Activated CD4-positive, alpha-beta T cell treated with anti-CD3 and anti-CD28 coated beads, Interleukin-2, amount 50 U/mL, for 4 hours (primary cell): Measurements from ENCODE around the gene C20orf96.
A peak's percentile ranks its signal among the peaks of the same experiment; 100 is the strongest.

Source experiments
- DNase-seq, 2 experiments: peaks; one replicate each; pipeline ENCODE4 v3.0.0-alpha.2; 2020

Gene C20orf96

DNA sequence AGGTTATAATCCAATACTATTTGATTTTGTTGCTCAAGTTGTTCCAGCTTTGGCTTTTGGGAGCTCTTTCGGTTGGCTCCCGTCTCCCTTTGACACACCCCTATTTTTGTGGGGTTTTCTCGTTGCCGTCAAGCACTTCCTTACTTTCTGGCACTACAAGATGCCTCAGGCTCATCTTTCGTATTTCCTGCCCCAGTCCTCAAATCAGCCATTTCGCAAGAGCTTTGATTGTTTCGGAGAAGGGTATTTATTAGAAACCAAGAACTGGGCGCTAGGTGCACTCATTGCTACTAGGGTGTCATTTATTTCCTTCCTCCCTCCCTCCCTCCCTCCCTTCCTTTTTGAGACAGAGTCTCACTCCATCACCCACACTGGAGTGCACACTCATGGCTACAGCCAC, 21.5 kb upstream of the C20orf96 start:
- no peak for DNase-seq

DNA sequence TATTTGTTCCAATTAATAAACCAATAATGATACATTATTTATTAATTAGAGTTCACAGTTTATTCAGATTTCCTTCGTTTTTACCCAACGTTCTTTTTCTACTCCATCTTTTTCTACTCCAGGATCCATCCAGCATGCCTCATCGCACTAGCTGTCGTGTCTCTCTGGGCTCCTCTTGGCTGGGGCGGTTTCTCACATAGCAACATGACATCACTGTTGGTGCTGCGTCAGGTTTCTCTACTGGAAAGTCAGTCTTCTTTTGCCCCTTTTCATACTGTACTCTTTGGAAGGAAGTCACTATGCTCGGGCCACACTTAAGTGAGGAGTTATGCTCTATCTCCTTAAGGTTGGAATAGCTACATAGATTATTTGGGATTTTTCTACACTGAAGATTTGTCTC, 21.1 kb upstream of the C20orf96 start:
- no peak for DNase-seq

DNA sequence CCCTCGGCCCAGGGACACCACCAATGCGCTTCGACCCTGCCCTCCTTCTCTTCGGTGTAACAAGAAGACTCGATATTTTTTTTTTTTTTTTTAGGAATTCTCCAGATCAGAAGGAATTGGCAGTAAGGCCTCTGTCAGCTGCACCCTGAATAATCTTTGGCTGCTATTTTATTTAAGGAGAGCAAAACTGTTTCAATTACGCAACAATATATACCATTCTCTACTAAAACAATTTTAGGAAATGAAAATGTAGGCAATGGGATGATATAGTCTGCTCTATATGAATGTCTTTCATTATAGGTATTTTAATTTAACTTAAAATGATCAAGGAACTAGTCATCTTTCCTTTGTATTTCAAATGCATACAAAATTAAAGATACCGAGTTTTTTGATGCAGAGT, 20.1 kb upstream of the C20orf96 start:
- DNase-seq: no peak

DNA sequence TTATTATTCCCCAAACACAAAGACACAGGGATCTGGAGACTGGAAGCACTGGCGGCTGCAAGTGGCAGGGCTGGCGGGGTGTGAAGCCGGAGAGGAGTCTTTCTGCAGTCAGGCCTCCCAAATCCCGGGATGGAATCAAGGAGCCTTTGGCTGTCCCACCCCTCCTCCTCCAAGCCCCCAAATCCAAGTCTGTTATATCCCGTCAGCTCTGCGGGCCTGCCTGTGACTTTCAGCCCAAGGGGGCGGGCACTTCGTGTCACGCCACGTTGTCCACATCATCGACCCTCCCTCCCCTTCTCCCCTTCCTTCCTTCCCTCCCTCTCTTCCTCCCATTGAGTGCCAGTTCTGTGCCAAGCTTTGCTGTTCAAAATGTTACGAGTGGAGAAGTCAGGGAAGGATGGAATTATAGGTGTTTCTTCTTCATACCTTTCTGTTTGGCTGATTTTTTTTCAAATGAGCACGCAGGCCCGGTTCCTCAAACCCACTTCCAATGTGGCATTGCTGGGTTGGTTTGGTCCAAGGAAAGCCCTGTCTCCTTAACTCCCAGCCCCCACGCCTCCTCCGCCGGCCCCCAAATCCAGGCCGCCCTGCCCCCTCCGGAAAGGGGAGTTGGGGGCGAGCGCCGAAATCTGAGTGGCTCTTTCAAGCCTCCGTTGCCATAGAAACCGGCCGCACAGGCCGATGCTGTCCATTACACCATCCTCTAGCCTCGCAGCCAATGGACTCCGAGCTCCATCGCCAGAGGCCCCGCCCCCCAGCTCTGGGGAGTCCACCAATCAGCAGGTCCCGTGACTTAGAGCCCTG, 19.5 kb upstream of the C20orf96 start:
- DNase-seq: peak; percentile 59 to 60

DNA sequence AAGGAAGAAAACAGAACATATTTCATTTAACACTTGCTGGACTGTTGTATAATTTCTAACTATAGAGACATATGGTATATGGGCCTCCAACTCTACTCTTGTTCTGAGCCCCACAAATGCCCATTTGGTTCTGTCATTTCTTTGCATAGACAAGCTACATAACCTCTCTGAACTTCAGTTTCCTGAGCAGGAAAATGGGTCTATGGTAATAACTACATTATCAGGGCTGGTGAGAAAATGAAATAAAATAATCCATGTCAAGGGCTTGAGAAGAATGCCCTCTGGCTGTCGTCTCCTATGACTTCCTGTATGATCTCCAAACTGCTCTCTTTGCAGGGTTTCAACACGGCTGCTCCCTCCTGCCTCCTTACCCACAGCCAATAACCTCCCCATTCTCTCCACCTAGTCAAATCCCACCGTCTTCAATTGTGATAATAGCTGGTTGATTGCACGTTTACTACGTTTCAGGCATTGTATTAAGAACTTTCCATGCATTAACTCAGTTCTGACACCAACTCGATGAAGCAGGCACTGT, 18.8 kb upstream of the C20orf96 start:
- no peak for DNase-seq

DNA sequence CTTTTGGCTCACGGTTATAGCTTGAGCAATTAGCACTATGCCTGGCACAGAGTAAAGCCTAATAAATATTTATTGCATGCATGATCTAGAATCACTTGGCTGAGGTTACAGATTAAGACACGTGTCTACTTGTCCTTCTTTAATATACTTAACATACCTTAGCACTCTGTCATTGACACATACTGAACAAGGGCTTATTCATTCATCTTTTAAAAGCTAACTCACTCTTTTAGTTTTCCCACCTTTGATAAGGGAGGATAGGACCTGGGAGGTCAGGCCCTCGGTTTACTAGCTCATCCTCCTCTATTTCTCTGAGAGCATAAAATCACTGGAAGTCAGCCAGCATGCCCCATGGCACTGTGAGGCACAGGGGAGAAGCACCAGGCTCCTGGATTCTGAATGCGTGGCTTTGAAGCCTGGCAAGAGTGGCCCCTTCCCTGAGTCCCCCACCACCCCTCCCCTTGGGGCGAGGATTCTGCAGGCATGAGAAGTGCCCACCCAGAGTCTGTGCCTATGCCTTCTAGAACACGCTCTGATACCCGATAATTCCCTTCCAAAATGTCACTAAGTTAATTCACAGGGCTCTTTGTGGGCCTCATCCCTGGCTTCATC, 18.0 kb upstream of the C20orf96 start:
- no peak for DNase-seq

DNA sequence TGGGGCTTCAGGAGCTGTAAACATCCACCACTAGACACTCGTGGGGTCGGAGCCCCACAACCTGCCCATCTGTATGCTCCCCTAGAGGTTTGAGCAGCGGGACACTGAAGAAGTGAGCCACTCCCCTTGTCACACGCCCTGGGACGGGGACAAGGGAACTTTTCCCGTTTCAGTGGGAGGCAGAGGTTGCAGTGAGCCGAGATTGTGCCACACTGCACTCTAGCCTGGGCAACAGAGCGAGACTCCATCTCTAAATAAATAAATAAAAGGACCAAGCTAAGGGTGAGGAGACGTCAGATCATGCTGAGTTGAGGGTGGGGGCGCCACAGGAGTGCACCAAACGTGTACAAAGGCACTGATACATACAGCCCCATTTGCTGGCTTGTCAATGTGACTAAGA, 15.2 kb upstream of the C20orf96 start:
- no peak for DNase-seq

DNA sequence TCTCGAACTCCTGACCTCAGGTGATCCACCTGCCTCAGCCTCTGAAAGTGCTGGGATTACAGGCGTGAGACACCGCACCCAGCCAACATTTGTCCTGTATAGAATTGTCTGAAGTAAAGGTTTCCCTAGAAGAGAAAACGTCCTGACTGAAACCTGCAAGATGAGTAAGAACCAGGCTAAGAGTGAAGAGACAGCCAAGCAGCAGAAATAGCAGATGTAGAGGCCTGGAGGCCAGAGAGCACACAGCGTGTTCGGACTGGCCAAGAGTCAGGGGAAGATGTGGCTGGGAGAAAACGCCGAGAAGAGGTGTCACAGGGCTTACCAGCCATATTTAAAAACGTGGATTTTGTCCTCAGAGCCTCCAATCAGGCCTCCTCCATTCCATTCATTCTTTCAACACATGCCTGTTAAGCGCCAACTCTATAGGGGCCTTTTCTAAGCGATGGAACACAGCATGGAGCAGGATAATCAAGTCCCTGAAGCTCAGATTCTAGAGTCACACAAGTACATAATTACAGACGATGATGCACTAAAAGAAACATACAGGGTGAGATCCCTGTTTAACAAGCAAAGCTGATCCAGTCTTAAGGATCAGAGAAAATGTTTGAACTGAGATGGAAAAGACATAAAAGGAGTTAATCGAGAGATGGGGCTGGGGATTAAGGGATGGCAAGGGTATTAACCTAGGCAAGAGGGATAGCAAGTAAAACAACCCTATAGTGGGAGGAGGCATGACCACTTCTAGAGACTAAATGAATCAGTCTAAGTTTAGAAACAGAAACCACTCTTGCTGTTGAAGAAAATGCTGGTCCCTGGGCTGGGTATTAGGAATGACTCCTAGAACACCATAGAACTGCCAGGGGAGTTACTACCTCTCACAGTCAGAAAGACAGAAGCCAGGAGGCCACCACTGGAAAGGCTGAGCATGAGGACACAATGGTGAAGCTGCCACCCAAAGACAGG, 11.6 kb upstream of the C20orf96 start:
- DNase-seq: no peak

DNA sequence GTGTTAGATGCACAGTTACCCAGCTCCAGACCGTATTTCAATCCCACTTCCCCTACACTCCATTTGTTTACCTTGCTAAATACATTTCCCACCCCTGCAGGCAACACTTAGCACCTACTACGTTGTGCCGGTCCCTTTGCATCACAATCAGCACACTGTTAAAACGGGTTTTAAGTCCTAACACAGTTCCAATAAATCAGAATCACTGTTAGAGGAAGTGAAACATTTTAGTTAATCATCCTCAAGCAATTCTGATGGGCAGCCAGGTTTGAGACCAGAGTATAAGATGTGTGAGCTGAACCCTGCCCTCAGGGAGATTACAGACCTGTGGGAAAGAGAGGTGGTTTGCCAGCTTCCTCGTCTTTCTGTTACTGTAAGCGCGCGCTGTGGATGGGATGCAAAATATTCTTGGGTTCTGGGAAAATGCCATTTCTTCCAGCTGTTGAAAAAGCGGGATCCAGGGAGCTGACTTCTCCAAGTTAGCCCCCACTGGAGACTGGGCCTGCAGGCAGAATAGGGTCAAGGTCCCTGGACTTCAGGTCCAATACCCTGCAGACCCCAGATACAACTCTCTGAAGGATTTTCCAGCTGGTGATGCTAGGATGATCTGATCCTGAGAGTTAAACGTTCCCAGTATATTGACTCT, 9.9 kb upstream of the C20orf96 start:
- no peak for DNase-seq

DNA sequence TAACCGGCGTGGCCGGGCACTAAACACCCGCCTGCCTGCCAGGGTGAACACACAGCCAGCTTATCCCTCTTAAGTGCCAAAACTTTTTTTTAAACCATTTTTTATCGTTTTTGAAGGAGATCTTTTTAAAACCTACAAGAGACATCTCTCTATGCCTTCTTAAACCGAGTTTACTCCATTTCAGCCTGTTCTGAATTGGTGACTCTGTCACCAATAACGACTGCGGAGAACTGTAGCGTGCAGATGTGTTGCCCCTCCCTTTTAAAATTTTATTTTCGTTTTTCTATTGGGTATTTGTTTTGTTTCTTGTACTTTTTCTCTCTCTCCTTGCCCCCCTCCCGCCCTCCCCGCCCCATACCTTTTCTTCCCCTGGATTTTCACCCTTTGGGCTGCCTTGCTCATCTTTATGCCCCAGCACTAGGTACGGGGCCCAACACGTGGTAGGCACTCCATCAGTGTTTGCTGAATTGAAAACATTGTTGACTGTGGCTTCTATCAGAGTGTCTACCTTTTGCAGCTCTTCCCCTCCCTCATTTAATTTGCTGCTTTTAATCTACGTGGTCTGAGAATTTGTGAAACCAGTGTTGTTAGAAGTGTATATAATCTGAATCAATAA, 8.3 kb upstream of the C20orf96 start:
- no peak for DNase-seq

DNA sequence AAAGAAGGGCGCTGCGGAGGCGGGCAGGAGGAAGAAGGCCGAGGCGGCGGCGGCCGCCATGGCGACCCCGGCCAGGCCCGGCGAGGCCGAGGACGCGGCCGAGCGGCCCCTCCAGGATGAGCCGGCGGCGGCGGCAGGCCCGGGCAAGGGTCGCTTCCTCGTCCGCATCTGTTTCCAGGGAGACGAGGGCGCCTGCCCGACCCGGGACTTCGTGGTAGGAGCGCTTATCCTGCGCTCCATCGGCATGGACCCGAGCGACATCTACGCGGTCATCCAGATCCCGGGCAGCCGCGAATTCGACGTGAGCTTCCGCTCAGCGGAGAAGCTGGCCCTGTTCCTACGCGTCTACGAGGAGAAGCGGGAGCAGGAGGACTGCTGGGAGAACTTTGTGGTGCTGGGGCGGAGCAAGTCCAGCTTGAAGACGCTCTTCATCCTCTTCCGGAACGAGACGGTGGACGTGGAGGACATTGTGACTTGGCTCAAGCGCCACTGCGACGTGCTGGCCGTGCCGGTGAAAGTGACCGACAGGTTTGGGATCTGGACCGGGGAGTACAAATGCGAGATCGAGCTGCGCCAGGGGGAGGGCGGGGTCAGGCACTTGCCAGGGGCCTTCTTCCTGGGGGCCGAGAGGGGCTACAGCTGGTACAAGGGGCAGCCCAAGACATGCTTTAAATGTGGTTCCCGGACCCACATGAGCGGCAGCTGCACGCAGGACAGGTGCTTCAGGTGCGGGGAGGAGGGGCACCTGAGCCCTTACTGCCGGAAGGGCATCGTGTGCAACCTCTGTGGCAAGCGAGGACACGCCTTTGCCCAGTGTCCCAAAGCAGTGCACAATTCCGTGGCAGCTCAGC, 7.6 kb upstream of the C20orf96 start:
- peak; percentile 5 to 19 for DNase-seq

DNA sequence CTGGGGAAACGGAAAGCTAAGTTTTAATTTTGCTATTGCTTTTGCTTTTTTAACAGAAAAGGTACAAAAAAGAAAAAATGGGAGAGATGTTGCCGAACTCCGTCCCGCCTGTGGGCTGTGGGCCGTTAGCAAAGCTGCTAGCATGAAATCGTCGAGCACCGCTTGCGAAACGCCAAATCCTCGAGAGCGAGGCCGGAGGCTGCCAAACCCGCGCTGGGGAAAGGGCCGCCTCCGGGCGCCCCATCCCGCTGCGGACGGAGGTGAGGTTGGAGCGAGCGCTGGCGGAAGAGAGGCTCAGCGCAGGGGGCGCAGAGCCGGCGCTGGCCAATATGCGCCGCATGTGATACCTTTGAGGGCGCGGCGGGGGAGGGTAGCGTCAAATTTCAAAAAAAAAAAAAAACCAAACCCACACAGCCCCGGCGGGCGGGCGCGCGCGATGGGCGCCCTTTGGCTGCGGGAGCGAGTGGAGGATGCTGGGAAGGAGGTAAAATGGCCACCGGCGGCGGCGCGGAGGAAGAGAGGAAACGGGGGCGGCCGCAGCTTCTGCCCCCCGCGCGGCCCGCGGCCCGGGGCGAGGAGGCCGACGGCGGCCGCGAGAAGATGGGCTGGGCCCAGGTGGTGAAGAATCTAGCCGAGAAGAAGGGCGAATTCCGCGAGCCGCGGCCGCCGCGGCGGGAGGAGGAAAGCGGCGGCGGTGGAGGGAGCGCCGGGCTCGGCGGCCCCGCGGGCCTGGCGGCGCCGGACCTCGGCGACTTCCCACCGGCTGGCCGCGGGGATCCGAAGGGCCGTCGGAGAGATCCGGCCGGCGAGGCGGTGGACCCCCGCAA, 6.8 kb upstream of the C20orf96 start, which contains the start of gene ZCCHC3:
TSS of gene ZCCHC3 (plus strand) at position 473 of the 827 bp plus-strand sequence. CDS start at position 490, 17 bp downstream.
- peak; percentile 78 to 82 for DNase-seq

DNA sequence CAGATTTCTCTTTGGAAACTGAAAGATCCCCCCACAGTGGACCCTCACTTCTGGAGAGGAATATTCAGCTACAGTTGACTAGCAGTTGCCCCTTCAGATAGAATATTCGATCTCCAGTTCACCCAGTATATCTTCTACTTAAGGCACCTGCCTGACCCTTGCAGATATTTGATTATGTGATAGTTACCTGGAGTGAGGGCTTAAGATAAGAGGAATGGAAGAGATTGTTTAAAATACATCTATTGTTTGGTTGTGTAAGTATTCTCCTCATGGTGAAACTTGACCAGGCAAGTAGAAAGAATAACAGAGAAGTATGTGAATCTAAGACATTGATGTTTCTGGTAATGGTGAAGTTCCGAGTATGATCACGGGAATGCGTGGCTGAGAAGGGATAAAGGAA, 5.3 kb upstream of the C20orf96 start:
- DNase-seq: no peak

DNA sequence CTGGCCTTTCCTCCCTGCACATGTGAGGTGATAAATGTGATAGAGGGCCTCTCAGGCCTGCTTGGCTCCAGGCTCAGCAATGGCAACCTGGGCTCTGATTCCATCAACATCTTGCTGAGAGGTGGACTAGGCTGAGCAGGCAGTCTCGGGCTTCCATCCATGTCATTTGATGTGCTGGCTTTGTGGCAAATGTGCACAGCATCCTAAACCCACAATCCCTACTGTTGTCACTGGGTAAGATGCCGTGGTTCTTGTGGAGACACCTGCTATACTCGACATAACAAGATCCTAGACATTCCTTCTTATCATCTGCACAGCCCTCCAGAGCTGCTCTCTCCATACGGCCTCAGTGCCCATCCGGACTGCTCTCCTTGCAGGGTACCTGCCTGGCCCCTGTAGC, 4.1 kb upstream of the C20orf96 start:
- no peak for DNase-seq

DNA sequence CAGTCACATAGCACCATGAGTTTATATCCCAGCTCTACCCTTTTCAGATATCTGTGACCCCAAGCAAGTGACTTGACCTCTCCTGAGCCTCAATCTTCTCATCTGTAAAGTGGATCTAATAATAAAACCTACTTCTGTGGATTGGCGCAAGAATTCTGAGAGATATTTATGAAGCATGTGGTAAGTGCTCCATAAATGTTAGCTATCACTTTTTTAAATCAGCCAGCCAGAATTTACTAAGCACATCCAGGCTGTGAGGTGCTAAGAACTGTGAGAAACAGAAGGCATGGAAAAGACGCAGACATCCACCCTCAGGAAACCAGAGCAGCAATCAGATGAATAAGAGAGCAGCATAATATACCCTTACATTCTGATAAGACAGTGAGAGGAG, 862 bp downstream of the C20orf96 start:
- DNase-seq: no peak

DNA sequence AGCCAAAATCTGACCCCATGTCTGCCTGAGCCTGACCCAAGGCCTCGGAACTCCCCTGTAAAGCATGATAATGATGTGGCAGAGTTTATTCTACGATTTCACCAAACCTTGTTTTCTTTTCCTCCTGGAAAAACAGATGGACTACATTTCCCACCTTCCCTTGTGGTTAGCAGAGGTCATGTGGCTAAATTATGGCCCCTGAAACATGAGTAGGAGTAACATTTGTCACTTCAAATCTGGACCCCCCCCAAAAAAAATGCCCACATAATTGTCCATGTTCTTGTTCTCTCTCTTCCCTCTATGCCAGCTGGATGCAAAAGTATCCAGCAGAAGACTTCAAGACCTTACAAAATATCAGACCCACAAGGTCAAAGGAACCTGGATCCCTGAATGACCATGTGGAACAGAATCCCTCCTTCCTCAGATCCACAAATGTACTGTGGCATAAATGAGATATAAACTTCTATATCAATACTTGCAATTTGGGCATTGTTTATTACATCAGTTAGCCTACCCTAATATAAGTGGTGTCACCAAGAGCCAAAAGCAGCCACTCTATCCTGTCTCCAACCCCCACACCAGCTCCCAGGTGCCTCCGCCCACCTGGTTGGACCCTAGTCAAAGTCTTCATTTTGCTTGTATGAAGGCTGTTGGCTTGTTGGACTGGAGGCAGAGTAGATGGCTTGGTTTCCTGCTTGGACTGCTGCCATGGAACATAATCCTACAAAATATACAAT, 1.4 kb downstream of the C20orf96 start:
- no peak for DNase-seq

DNA sequence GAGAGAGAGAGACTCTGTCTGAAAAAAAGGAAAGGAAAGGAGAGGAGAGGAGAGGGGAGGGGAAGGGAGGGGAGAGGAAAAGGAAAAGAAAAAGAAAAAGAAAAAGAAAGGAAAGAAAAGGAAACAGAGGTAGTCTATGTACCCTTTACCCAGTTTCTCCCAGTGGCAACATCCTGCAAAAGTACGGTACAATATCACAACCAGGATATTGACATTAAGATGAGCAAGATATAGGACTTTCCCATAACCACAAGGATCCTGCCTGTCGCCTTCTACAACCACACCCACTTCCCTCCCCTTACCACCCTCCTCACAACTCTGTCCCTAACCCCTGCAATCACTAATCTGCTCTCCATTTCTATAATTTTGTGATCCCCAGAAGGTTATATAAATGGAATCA, 4.0 kb downstream of the C20orf96 start:
- DNase-seq: no peak

DNA sequence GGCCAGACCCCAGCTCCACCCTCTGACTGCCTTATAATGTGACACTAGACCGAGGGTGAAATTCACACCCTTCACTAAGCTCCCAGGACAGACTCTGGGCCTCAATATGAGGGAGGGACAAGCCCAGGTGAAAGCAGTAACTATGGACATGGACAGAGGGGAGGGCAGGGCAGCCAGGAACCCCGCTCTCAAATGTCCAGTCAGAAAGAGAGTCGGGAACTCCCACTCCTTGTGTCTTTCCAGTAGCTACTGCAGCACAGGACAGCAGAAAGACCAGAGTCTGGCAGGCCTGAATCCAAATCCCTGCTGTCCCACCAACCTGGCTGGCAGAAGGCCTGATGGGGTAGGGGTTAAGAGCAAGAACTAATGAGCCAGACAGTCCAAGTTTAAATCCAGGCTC, 6.4 kb downstream of the C20orf96 start:
- DNase-seq: no peak
